GM12878 (cell line): ENCODE measurements around the gene RPL37A. TPM values are rescaled to one million over a fixed set of nuclear protein-coding genes. Genes with fewer than 3 reads are reported as not detected.

Source experiments
- BHLHE40 ChIP-seq, 2 experiments: fragments of 450-650 bp in 1 of 2; IDR thresholded peaks; 2 replicates each; pipeline ENCODE4 v1.6.1; 2011 to 2017; ENCODE audit warnings: low read depth in 2 of 2, borderline replicate concordance in 1 of 2, improper control_type of control experiment in 1 of 2, low read length in 1 of 2, mild to moderate bottlenecking in 1 of 2
- CHD1 ChIP-seq: IDR thresholded peaks from 2 replicates; pipeline ENCODE4 v1.6.1; 2012; ENCODE audit warnings: low read depth, low read length, improper control_type of control experiment
- EZH2 ChIP-seq: IDR thresholded peaks from 2 replicates; pipeline ENCODE4 v1.6.1; 2012; ENCODE audit warnings: low read depth, mild to moderate bottlenecking, control low read depth, inconsistent platforms, low read length, borderline replicate concordance; ENCODE audit not compliant: control insufficient read depth
- FOS ChIP-seq: IDR thresholded peaks from 3 replicates; pipeline ENCODE4 v1.6.1; 2011; ENCODE audit warnings: borderline replicate concordance; ENCODE audit not compliant: insufficient read length; ENCODE audit errors: extremely low read depth
- HSF1 ChIP-seq: fragments of 150-350 bp; IDR thresholded peaks from 2 replicates; pipeline ENCODE4 v1.6.1; 2014; ENCODE audit warnings: mild to moderate bottlenecking, low read depth, low read length
- IKZF2 ChIP-seq, 2 experiments: fragments of 450-650 bp; IDR thresholded peaks; 2 replicates each; pipeline ENCODE4 v1.6.1; 2017; ENCODE audit warnings: mild to moderate bottlenecking in 2 of 2, moderate library complexity in 2 of 2
- JUNB ChIP-seq: IDR thresholded peaks from 2 replicates; pipeline ENCODE4 v1.6.1; 2016; ENCODE audit warnings: antibody characterized with exemption, mild to moderate bottlenecking
- NFYA ChIP-seq: IDR thresholded peaks from 2 replicates; pipeline ENCODE4 v1.6.1; 2011; ENCODE audit warnings: low read depth, mild to moderate bottlenecking, low read length, improper control_type of control experiment, borderline replicate concordance
- RBBP5 ChIP-seq: fragments of 200-600 bp; sonication (generic); conservative IDR thresholded peaks from 2 replicates; pipeline ENCODE4 v1.6.1; 2016
- RELA ChIP-seq: fragments of 450-650 bp; IDR thresholded peaks from 2 replicates; pipeline ENCODE4 v1.8.0; 2014; ENCODE audit warnings: borderline replicate concordance; ENCODE audit not compliant: partially characterized antibody
- SKIL ChIP-seq: fragments of 450-650 bp; IDR thresholded peaks from 2 replicates; pipeline ENCODE4 v1.6.1; 2017; ENCODE audit warnings: mild to moderate bottlenecking, low read depth, inconsistent platforms; ENCODE audit not compliant: poor library complexity, severe bottlenecking
- SPI1 ChIP-seq: IDR thresholded peaks from 2 replicates; pipeline ENCODE4 v1.6.1; 2011; ENCODE audit warnings: low read depth, mild to moderate bottlenecking, low read length, moderate library complexity, borderline replicate concordance; ENCODE audit not compliant: insufficient read depth
- SRF ChIP-seq, 2 experiments: IDR thresholded peaks; 2 replicates each; pipeline ENCODE4 v1.6.1; 2011; ENCODE audit warnings: low read depth in 2 of 2, low read length in 2 of 2, mild to moderate bottlenecking in 1 of 2, moderate library complexity in 1 of 2
- STAT1 ChIP-seq: fragments of 450-650 bp; conservative IDR thresholded peaks from 2 replicates; pipeline ENCODE4 v1.6.1; 2014; ENCODE audit warnings: antibody characterized with exemption, mild to moderate bottlenecking
- TCF3 ChIP-seq: IDR thresholded peaks from 2 replicates; pipeline ENCODE4 v1.6.1; 2012; ENCODE audit warnings: low read depth, mild to moderate bottlenecking, low read length, borderline replicate concordance; ENCODE audit not compliant: insufficient read depth
- USF1 ChIP-seq: IDR thresholded peaks from 2 replicates; pipeline ENCODE4 v1.6.1; 2011; ENCODE audit warnings: borderline replicate concordance, low read depth, mild to moderate bottlenecking, moderate library complexity, mixed read lengths, low read length; ENCODE audit not compliant: insufficient read depth; ENCODE audit errors: extremely low read length
- ZNF207 ChIP-seq: fragments of 450-650 bp; IDR thresholded peaks from 2 replicates; pipeline ENCODE4 v1.6.1; 2014; ENCODE audit warnings: antibody characterized with exemption, mild to moderate bottlenecking, borderline replicate concordance
- ZNF274 ChIP-seq: IDR thresholded peaks from one replicate; pipeline ENCODE4 v1.8.0; 2011; ENCODE audit not compliant: insufficient read length, insufficient read depth
- ZNF687 ChIP-seq: fragments of 450-650 bp; IDR thresholded peaks from 2 replicates; pipeline ENCODE4 v1.6.1; 2017; ENCODE audit warnings: mild to moderate bottlenecking, moderate library complexity
- polyA plus RNA-seq, 11 experiments: library from polyadenylated mRNA; depleted of rRNA in 4 of 11; unstranded in 6 of 11; stranded (reverse) in 5 of 11; fragments of >200 nt; fragmentation: Nextera tagmentation in 4 of 11; fragmentation: Illumina TruSeq in 1 of 11; extraction: Ambion mirVana in 4 of 11; extraction: Trizol in 1 of 11; gene quantifications; 1 replicate in 1 of 11; 2 replicates in 10 of 11; pipeline versions ENCODE4 v1.2.1 to v1.2.3, GENCODE V29; 2011 to 2016; ENCODE audit warnings: inconsistent platforms in 2 of 11, missing spikeins in 2 of 11, low read depth in 1 of 11
- total RNA-seq, 4 experiments: library from RNA; depleted of rRNA in 3 of 4; stranded (reverse); fragments of >200 nt in 3 of 4; fragmentation: Illumina TruSeq in 1 of 4; extraction: Trizol in 1 of 4; gene quantifications; 2 replicates each; pipeline versions ENCODE4 v1.2.1 to v1.2.3, GENCODE V29; 2013 to 2021

The RPL37A gene
- total and polyA plus RNA-seq, 10 of the 15 experiments (the other 5 are each of a cell fraction or from before 2014, with no cell fraction given) = 2,847 to 6,854 (median 5,110) TPM

- TF ChIP-seq FOS = no peak
- peak; percentile 92 for TF ChIP-seq ZNF687
- no peak for TF ChIP-seq BHLHE40 (IDR thresholded peaks at IDR 0.05; ENCODE audit: borderline replicate concordance in 1 of 2, low read depth in 2 of 2, low read length in 1 of 2)
- TF ChIP-seq CHD1 = peak; percentile 77; the same call in 1 of the 2 replicates
- peak; percentile 97 for TF ChIP-seq RBBP5
- TF ChIP-seq IKZF2 (IDR thresholded peaks at IDR 0.05) = peak; percentile 18 to 54; a peak in 2 of 4 replicates
- no peak for TF ChIP-seq SKIL
- TF ChIP-seq ZNF207 = 0 out of 2 replicates have a peak, but pooled peaks have one; percentile 34
- TF ChIP-seq SPI1 = peak; percentile 74; the same call in 1 of the 2 replicates
- 0 out of 4 replicates have a peak, but pooled peaks of 1 of the 2 experiments have one; percentile 39 for TF ChIP-seq SRF (IDR thresholded peaks at IDR 0.05; ENCODE audit: low read depth in 2 of 2, low read length in 2 of 2)
- TF ChIP-seq EZH2 = no peak
- peak; percentile 38; the same call in 1 of the 2 replicates for TF ChIP-seq HSF1
- no peak for TF ChIP-seq JUNB
- TF ChIP-seq NFYA = no peak
- TF ChIP-seq ZNF274 = no peak
- peak; percentile 70; the same call in 1 of the 2 replicates for TF ChIP-seq TCF3
- TF ChIP-seq RELA = peak; percentile 75
- no peak for TF ChIP-seq USF1
- TF ChIP-seq STAT1 = 0 out of 2 replicates have a peak, but pooled peaks have one; percentile 47
Measured at GRCh38 chr2:216498379-216499352, at the start of gene RPL37A (continued).
